ENCODE measurements around the gene PRKRA.
A peak's percentile ranks its signal among the peaks of the same experiment; 100 is the strongest.
"Not testable (repeated sequence)": the region's sequence is repeated elsewhere in the genome, so short reads cannot be mapped to it uniquely, and the experiment has no call there.

The PRKRA gene

DNA sequence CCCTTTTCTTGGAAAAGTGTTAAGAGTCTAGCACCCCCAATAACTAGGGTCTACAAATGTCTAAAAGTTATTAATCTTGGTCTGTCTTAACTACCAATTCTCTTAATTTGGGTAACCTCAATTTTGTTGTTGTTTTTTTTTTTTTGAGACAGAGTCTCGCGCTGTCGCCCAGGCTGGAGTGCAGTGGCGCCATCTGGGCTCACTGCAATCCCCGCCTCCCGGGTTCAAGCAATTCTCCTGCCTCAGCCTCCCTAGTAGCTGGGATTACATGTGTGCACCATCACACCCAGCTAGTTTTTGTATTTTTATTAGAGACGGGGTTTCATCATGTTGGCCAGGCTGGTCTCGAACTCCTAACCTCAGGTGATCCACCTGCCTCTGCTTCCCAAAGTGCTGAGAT is 38.5 kb downstream of the PRKRA start:
- not testable (repeated sequence) for DNase-seq

DNA sequence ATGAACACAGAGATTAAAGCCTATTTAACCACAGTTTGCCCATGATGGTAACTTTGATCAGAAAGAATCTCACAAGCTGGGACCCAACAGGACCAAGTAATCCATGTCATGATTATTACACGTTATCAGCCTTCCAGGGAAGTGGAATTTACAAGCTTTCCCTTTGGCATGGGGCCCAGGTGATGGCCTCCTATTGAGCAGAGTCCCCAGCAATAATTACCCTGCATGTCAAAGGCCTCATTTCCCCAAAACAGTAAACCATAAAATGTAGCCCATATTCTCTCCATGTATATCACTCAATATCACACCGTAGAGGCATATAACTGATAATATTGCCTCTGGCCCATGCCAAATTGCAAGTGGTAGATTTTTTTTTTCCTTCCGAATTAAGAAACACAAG is 38.9 kb downstream of the PRKRA start:
- DNase-seq: no peak

DNA sequence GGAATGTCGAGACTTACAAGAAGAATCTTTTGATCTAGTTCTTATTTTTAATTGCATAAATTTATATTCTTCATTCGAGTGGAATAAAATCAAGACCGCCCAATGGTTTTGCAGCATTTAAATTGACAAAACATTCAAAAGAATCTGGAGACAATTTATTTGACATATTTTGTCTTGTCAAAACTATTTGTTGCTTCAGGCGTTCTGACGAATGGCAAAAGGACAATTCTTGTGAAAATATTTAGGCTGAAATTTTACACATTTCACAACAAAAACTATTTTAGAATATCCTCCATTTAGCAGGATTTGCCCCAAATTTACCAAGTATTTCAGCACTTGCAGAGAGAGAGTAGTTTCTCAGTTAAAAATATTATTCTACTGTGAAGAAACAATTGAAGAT is 41.7 kb downstream of the PRKRA start:
- DNase-seq: no peak

DNA sequence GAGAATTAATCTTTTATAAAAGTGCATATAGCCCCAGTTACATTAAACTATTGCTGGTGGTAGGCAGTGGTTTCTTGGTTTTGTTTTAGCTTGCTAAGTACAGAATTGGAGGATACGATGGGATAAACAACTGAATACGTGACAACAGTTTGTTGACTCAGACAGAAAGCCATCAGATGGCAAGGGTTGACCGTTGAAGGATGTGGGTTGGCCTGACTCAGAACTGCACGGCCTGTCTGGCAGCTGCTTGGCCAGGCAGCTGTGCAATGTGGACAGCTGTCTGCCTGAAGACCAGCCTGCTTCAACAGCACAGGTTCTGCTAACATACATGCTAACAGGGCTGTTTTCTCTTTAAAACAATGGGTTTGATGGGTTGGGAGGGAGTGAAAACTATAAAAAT is 46.6 kb downstream of the PRKRA start:
- no peak for DNase-seq

DNA sequence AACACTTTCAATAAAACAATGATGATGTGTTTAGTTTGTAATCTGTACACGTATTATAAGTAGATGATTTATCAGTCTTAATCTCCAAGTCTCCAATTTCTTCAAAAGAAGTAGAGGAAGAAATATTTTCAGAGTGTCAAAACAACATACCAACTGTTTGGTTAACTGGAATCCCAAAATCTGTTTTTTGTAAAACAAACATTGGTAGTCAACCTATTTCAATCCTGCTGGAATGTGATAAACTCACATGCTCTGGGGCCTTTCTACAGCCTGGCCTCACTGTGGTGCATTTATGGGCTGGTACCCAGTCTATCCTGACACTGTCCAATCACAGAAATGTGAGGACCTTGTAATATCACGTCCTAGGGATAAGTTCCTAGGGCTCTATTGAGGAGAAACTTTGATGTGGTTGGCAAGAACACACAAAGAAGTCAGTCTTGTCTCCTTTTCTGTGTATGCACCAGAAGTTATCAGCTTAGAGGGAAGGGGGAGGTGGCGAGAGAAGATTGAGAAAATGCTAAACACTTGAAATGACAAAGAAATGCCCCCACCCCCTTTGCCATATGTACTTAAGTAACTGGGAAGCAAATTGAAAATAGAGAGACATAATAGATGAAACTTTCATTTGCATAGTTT is 47.2 kb downstream of the PRKRA start:
- DNase-seq: no peak

DNA sequence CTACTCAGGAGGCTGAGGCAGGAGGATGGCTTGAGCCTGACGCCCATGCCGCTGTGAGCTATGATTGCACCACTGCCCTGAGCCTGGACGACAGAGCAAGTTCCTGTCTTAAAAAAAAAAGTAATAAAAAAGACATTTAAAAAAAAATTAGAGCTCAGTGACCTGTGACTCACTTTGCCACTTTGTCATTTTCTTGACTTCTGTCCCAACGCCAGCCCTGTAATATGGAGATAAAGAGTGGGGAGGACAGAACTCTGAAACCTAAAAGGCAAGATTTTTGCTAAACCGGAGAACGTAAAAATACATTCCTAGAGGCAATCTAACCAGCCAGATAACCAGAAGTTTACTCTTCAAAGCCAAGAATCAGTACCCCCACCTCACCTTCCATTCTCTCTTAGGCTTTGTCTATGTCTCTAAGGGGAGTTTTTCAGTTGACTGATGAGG is 49.0 kb downstream of the PRKRA start:
- no peak for DNase-seq

DNA sequence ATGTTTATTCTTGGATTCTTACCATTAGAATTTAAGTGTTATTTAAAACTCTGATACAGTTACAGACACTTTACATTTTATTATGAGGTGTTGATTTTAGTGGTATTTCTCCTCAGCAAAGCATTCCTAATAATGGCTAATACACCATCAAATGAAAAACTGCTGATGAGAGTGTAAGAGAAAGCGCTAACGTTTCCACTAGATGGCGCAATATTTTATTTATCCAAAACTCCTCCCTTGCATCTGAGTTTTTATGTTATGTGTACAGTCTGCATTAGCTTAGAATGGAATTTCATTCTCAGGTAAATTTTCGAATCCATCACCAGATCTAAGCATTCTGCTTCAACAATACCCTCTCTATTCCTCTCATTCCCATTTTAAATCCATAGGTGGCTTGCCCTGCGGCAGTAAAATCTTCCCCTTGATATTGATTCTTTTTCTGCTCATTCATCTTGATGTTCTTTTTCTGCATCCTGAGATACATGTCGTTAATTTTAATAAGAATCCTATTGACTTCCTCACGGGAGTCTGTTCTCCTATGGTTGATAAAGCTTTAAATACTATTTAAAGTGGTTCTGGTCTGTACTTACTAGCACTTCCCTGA is 53.9 kb downstream of the PRKRA start:
- DNase-seq: peak; percentile 62

DNA sequence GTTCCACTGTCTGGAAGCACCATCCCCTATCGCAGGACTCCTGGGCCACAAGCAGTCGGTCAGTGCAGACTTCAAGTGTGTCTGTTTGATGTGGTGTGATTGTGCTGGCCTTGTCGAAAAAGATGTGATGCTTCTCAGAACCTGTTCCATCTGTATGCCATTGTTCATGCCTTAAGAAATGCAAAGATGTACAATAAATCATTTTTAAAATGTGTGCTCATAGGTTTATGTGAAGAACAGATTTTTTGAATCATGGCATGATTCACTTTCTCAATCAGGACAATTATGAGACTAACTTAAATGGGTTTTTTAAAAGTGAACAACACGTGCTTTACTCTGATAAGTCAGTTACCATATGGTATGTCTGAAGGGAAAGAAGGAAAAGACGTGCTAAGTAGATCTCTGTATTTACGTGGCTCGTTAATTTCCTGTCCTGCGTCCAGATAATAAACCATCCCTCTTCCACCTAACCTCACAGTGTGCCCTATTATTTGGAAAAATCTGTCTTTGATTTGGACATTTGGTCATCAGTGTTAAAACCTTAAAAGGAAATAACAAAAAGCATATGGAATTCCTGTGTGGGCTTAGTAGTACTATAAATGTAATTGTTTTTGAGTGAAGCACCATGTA is 54.9 kb downstream of the PRKRA start:
- DNase-seq: no peak

DNA sequence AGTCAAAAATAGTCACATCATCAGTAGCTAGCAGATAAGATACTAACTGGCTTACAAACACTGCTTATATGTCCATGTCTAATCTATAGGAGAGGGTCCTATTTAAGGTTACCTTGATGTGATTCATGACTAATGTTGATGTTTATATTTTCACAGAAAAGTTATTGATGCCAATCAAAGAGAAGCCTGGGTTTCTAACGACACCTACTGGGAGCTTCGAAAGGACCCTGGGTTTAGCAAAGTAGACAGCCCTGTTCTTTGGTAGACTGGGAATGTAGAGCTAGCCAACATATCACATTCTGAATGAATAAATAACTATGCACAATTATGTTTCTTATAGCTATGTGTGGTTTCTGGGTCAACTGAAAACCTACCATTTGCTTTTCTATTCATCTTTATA is 55.7 kb downstream of the PRKRA start:
- no peak for DNase-seq

DNA sequence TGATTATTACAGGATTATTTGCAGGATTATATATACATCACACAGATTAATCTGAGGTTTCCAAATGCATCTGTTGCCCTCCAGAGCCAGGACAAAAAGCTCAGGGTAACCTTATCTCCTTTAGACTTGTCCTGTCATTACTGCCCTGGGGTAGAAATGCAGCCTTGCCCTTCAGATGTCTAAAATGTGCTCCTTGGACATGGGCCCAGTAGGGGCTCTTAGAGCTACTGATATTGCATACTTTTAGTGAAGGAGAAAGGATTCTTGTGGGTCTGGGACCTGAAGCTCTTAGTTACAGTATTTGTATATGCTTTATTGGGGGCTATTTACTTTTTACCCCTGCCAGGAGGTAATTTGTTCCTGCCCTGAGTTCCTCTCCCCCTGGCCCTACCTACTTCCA is 56.1 kb downstream of the PRKRA start:
- DNase-seq: no peak

DNA sequence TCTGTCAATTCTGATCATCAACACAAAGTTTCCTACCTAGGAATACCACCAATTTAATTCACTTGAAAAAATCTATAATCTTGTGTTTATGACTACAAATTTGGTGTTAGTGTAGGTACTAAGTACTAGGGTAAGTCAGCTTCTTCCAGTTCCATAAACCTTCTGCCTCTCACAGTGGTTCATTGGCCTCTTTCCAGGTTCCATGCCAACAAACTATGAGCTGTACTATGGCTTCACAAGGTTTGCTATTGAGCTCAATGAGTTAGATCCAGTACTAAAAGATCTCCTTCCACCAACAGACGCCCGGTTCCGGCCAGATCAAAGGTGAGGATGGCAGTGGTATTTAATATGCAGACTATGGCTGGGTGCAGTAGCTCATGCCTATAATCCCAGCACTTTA is 58.8 kb downstream of the PRKRA start:
- DNase-seq: no peak

DNA sequence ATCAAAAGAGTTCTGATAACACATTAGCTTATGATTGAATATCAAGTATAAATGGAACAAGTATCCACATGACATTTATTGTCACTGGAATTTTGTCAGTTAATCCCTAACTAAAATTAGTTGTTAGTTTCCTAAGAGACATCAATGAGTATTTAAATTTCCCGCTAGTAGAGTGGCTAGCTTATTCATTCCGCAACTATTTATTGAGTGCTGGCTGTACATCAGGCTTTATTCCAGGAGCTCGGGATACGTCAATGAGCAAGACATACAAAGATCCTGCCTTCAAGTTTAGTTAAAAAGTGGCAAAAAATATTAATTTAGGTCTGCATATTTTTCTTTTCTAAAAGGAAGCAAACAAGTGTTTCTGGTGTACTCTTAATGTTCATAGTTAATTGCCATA is 59.3 kb downstream of the PRKRA start:
- no peak for DNase-seq

DNA sequence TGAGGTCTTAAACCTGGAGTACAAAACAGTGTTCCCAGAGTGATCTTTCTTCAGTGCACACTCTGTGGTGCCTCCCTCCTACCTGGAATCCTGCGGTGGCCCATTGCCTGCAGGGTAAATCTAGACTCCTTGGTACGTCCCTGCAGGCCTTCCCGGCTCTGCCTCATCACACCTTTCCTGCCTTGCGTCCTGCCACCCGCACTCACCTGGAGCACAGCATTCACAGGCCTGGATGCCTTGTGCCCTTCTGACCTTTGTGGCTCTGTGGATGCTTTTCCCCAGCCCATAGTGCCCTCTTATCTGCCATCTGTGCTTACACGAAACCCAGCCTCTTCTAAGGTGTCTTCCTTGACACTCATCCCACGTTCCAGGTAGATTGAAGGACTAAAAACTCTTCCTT is 62.7 kb downstream of the PRKRA start:
- no peak for DNase-seq

DNA sequence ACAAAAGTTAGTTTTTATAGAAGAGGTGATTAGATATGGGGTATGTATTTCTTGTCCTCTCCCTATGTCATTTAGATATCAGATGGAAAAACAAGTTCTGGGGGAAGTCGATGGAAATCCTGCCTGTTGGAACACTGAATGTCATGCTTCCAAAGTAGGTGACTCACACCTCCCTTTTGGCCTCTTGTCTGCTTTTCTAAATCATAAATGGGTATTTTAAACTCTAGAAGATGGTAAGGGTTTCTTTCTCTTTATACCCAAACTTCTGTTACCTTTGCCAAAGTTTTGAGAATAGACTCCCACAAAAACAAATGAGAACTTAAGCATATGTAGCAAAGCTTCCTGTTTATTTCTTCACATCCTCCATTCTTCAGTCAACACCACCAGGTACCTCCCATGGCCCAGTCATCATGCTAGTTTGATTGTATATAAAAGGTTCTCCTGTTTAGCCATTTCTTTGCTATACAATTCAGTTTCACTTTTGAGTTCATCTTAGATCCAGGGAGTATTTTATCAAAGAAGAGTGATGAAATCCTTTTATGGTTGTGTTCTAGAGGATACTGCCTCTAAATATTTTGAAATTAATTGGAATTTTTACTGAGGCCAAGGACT is 63.9 kb downstream of the PRKRA start:
- no peak for DNase-seq

DNA sequence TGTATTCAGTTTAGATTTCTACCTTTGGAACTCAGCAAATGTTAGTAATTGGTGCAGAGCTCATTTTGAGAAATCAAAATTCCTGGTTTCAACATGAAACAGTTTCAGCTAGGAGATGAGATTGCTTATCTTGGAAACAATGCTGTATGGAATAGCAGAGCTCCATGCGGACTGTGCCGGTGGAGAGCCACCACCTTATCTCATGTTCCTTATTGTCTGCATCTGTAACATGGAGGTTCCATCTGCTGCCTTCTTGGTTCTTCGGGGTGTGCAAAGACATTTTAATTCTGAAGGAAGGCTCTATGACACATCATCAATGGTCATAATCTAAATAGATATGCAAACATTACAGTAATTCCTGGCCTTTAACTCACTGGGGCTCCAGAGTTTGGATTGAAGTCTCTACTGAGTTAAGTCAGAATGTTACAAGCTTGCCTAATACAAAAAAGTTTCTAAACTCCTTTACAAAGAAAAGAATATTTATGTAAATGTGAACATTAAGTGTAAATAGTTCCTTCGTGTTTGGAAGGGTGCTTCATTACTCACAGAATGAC is 65.3 kb downstream of the PRKRA start:
- DNase-seq: no peak

DNA sequence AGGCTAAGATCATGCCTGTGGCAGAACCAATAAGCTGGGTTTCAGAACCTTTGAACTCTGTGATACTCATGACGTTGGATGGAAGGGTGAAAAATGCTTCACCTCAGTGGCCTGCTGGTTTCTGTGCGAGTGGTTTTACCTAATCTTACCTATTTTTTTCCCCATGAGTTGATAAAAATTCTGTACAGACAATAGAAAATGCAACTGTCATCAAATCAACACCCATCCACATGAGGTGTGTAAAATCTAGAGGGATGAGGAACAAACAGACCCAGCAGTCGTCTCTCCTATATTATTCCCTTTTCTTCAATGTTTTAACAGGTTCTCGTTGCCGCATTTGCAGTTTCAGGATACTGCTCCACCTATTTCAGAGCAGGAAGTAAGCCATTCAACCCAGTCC is 67.3 kb downstream of the PRKRA start:
- no peak for DNase-seq

All from NCI-H2227 treated with DMSO at 0.1 percent for 48 hours (cell line).